Calu3 (cell line): ENCODE data around the gene TMEM209. TPM values are rescaled to one million over a fixed set of nuclear protein-coding genes. Genes with fewer than 3 reads are reported as not detected.

Experiments
- BruUV-seq: library from RNA; stranded (reverse); fragments of 400-500 nt; replicated peaks from 2 replicates; lab custom pipeline; 2021; lab: Mats Ljungman, UMichigan
- CTCF ChIA-PET: fragments of 300-600 bp; sonication (Branson Sonifier 250); formaldehyde crosslinking; loops from one replicate; lab custom pipeline; 2022; ENCODE audit warnings: antibody characterized with exemption; lab: Charles Lee
- DNase-seq: peaks from one replicate; pipeline ENCODE4 v3.0.0; 2022
- H3K27ac Mint-ChIP-seq: one replicate; pipeline ENCODE4 v1.8.0; 2022; ENCODE audit warnings: mixed read lengths; ENCODE audit not compliant: unreplicated experiment
- H3K27me3 Mint-ChIP-seq: one replicate; pipeline ENCODE4 v1.8.0; 2022; ENCODE audit warnings: mixed read lengths; ENCODE audit not compliant: unreplicated experiment
- H3K36me3 Mint-ChIP-seq: one replicate; pipeline ENCODE4 v1.8.0; 2022; ENCODE audit warnings: mild to moderate bottlenecking, moderate library complexity, mixed read lengths; ENCODE audit not compliant: insufficient read depth, unreplicated experiment
- H3K4me1 Mint-ChIP-seq: one replicate; pipeline ENCODE4 v1.8.0; 2022; ENCODE audit warnings: mild to moderate bottlenecking, low read depth, mixed read lengths; ENCODE audit not compliant: unreplicated experiment
- H3K4me3 Mint-ChIP-seq: one replicate; pipeline ENCODE4 v1.8.0; 2022; ENCODE audit warnings: mild to moderate bottlenecking, low read depth, moderate library complexity, mixed read lengths; ENCODE audit not compliant: unreplicated experiment
- H3K9me3 Mint-ChIP-seq: one replicate; pipeline ENCODE4 v1.8.0; 2022; ENCODE audit warnings: low read depth, mixed read lengths; ENCODE audit not compliant: unreplicated experiment
- intact Hi-C: fragments of 100-400 bp; cut with micrococcal nuclease; formaldehyde crosslinking; loops from one replicate; pipeline ENCODE4 v1.10.0; 2022; ENCODE audit not compliant: unreplicated experiment
- total RNA-seq: library from RNA; stranded (reverse); gene quantifications from 2 replicates; pipeline ENCODE4 v1.2.3, GENCODE V29; 2022
- TF ChIP-seq, protein P1 (sequence below): fragments of 200-600 bp; IDR thresholded peaks from one replicate; pipeline ENCODE4 v1.8.0; 2022; ENCODE audit warnings: antibody characterized with exemption; ENCODE audit not compliant: unreplicated experiment

Gene TMEM209
- total RNA-seq, 1 experiment from 2014 or later, result 26.6 TPM

- Mint-ChIP-seq H3K27ac (no peak overlapping the region), H3K4me1 (no peaks in the 10 kb centered on the region), H3K4me3 (no peak overlapping the region), H3K9me3 (no peaks in the 10 kb centered on the region), H3K36me3 (peaks cover 16% of the 10 kb centered on the region), H3K27me3 (no peaks in the 10 kb centered on the region)
- no TSS peak for BruUV-seq
- intact Hi-C loops, result no loop called here
- no peak for DNase-seq
- CTCF ChIA-PET, result interaction anchor here (0.6 to 0.7 kb wide), 3 partner anchors 68 to 625 kb away, joined by 3 read pairs; no protein-coding TSS in a partner anchor
- TF ChIP-seq, protein P1, sequence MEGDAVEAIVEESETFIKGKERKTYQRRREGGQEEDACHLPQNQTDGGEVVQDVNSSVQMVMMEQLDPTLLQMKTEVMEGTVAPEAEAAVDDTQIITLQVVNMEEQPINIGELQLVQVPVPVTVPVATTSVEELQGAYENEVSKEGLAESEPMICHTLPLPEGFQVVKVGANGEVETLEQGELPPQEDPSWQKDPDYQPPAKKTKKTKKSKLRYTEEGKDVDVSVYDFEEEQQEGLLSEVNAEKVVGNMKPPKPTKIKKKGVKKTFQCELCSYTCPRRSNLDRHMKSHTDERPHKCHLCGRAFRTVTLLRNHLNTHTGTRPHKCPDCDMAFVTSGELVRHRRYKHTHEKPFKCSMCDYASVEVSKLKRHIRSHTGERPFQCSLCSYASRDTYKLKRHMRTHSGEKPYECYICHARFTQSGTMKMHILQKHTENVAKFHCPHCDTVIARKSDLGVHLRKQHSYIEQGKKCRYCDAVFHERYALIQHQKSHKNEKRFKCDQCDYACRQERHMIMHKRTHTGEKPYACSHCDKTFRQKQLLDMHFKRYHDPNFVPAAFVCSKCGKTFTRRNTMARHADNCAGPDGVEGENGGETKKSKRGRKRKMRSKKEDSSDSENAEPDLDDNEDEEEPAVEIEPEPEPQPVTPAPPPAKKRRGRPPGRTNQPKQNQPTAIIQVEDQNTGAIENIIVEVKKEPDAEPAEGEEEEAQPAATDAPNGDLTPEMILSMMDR, result no peak
Observed at GRCh38 chr7:130134106-130134636, 71.0 kb downstream of the TMEM209 start.

DNA sequence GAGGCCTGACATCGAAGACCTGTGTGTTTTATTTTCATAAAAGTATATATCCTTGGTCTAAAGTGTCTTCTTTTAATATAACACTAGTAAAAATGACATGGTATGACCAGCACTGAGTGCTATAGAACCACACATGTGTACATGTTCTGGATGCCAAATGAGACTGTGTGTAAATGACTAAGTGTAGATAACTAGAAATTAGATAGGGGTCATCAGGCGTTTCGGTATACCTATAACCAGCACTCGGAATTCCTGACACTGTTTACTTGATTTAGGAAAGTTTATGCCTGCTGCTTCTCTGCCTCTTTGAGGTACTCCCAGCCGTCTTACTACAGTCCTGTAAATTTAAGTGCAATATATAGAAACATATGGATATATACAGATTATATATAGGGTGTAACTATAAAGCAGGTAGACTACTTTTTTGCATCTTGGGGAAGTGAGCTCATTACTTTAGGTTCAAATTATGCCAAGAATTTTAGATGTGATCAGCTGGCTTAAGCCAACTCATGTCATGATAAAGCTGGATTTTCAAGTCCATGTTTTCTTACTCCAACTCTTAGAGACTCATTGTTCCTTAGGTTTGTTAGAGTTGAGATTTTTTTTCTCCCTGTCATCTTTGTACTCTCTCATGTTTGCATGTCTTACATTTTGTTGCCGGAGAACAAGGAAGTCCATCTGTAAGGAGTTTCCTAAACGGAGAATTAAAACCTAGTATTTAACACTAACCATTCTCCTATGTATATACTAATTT, 72.0 kb downstream of the TMEM209 start:
- DNase-seq, result no peak
- no peaks in the 10 kb centered on the region for H3K9me3 Mint-ChIP-seq
- TF ChIP-seq, protein P1, result no peak
- H3K27me3 Mint-ChIP-seq, result no peaks in the 10 kb centered on the region
- H3K36me3 Mint-ChIP-seq, result peaks cover 12% of the 10 kb centered on the region
- H3K4me3 Mint-ChIP-seq, result no peak overlapping the region
- no peaks in the 10 kb centered on the region for H3K4me1 Mint-ChIP-seq
- no peak overlapping the region for H3K27ac Mint-ChIP-seq
- no TSS peak for BruUV-seq
- intact Hi-C loops, result no loop called here
- CTCF ChIA-PET, result no interaction called here

GRCh38 chr7:130131964-130132875, 73.0 kb downstream of the TMEM209 start:
- Mint-ChIP-seq H3K27ac (no peak overlapping the region), H3K9me3 (no peaks in the 10 kb centered on the region), H3K27me3 (no peaks in the 10 kb centered on the region), H3K4me3 (no peak overlapping the region), H3K36me3 (peaks cover 12% of the 10 kb centered on the region), H3K4me1 (no peaks in the 10 kb centered on the region)
- BruUV-seq, result no TSS peak
- DNase-seq, result no peak
- intact Hi-C loops, result no loop called here
- TF ChIP-seq, protein P1, result no peak
- CTCF ChIA-PET, result no interaction called here

- no peaks in the 10 kb centered on the region for H3K27me3 Mint-ChIP-seq
- no peaks in the 10 kb centered on the region for H3K4me1 Mint-ChIP-seq
- peaks cover 12% of the 10 kb centered on the region for H3K36me3 Mint-ChIP-seq
- CTCF ChIA-PET, result no interaction called here
- H3K4me3 Mint-ChIP-seq, result no peak overlapping the region
- TF ChIP-seq, protein P1, result no peak
- DNase-seq, result no peak
- BruUV-seq, result no TSS peak
- intact Hi-C loops, result no loop called here
- H3K27ac Mint-ChIP-seq, result no peak overlapping the region
- H3K9me3 Mint-ChIP-seq, result no peaks in the 10 kb centered on the region
Observed at GRCh38 chr7:130131191-130131834, 73.9 kb downstream of the TMEM209 start.
